LNCaP clone FGC (cell line): ENCODE results near the gene SLIT1.

ENCODE experiments used
- DNase-seq: peaks from one replicate; pipeline ENCODE4 v3.0.0-alpha.2; 2011; ENCODE audit warnings: low read depth
- H3K4me3 ChIP-seq: 2 replicates; pipeline ENCODE4 v1.5.1; 2011; ENCODE audit warnings: mild to moderate bottlenecking, low read depth, low read length, control low read depth
- CTCF ChIP-seq: IDR thresholded peaks from 2 replicates; pipeline ENCODE4 v1.5.1; 2012; ENCODE audit warnings: mild to moderate bottlenecking; ENCODE audit not compliant: control insufficient read depth, insufficient read depth; ENCODE audit errors: extremely low read depth

SLIT1 gene

GRCh38 chr10:97078261-97078937 is 107.4 kb downstream of the SLIT1 start:
- H3K4me3 ChIP-seq, result no peak overlapping the region
- no peak for TF ChIP-seq CTCF
- DNase-seq, result no peak

- no peak overlapping the region for H3K4me3 ChIP-seq
- no peak for DNase-seq
- no peak for TF ChIP-seq CTCF
Measured at GRCh38 chr10:97076781-97077180, 109.0 kb downstream of the SLIT1 start.

GRCh38 chr10:97075961-97076525 is 109.7 kb downstream of the SLIT1 start:
- no peak for TF ChIP-seq CTCF
- no peak for DNase-seq
- H3K4me3 ChIP-seq, result no peak overlapping the region

GRCh38 chr10:97075421-97075820 is 110.3 kb downstream of the SLIT1 start:
- DNase-seq, result no peak
- TF ChIP-seq CTCF, result no peak
- no peak overlapping the region for H3K4me3 ChIP-seq

GRCh38 chr10:97074256-97075145 is 111.3 kb downstream of the SLIT1 start:
- no peak for TF ChIP-seq CTCF
- no peak for DNase-seq

GRCh38 chr10:97072851-97073665 is 112.7 kb downstream of the SLIT1 start:
- TF ChIP-seq CTCF, result peak; percentile 94
- no peak overlapping the region for H3K4me3 ChIP-seq
- peak; percentile 23 for DNase-seq

More at GRCh38 chr10:97074256-97075145, 111.3 kb downstream of the SLIT1 start:
- H3K4me3 ChIP-seq, result no peak overlapping the region
